CD4-positive, alpha-beta T cell treated with Interleukin-15 for 4 hours (primary cell): ENCODE data around the gene PRR35.

Experiments
- DNase-seq: peaks from one replicate; pipeline ENCODE4 v3.0.0-alpha.2; 2020; ENCODE audit warnings: low spot score

PRR35 gene

DNA sequence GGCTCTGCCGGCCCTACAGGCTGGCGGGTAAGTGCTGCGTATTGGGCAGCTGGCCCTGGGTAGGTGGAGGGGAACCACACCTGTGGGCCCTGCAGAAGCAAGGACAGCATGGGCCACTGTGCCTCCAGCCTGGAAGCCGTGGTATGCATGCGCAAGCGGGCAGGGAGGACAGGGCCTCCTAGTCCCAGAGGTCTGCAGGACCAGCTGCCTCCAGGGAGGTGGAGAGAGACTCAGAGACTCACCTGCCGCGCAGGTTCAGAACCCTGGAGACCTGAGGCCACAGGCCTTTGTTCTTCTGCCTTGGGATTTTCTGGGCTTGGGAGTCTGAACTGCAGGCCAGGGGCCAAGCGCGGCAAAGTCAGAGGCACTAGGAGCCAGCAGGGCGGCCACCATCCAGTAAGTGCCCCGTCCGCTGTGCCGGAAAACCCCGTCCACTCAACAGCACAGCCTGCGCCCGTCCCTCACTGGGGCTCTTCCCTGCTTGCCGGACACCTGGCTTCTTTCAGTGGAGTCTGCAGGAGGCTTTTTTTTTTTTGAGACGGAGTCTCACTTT lies 20.8 kb downstream of the PRR35 start:
- no peak for DNase-seq

DNA sequence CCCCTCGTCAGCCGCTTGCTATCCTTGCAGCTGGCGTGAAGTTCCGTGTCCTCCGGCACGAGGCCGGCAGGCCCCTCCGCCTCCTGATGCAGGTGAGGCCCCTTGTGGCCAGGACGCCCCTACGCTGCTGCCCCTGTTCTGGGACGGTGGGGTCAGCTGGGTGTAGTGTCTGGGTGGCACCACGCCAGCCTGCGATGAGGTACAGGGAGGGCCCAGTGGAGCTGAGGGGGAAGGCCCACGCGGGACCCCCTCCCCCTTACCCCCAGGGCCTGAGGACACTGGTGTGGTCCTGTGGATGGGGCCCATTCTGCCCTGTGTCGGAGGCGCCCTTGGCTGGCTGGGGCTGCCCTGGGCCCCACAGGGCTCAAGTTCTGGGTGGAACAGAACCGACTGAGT lies 22.0 kb downstream of the PRR35 start:
- DNase-seq = no peak

DNA sequence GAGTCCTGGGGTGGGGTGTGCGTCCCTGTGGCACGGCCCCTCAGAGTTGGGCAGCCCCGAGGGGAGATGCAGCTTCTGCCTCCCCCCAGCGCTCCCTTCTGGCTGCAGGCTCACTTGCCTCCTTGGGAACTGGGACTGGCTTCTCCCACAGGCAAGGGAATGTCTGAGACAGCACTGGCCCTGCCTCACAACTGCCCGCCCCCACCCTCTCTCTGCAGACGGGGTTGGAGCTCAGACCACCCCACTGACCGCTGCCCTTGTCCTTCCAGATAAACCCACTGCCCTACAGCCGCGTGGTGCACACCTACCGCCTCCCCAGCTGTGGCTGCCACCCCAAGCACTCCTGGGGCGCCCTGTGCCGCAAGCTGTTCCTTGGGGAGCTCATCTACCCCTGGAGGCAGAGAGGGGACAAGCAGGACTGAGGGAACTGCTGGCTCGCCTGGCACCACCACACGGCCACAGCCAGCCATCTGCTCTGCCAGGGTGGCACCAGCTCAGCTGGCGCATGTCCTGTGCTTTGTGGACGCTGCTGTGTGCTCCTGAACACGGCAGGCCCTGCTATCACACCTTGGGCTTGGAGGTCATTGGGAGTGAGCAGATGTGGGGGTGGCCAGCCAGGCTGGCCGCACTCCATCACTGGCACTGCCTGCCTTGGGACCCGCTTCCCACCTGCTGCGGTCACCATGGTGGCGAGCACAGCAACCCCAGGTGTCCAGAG lies 22.6 kb downstream of the PRR35 start:
- DNase-seq = no peak

DNA sequence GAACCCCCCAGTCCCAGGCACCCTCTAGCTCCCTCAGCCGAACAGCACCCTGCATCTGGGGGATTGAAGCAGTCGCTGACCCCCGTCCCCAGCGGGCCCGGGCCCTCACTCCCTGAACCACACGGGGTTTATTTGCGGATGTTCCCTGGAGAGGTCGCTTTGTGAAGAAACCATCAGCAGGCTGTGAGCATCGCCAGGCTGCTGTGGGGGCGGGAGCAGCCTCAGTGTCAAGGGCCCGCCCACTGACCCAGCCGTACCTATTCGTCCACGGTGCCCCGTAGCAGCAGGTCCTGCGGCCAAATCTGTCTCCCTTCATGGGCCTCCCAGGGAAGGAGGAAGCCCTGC lies 23.2 kb downstream of the PRR35 start:
- no peak for DNase-seq

DNA sequence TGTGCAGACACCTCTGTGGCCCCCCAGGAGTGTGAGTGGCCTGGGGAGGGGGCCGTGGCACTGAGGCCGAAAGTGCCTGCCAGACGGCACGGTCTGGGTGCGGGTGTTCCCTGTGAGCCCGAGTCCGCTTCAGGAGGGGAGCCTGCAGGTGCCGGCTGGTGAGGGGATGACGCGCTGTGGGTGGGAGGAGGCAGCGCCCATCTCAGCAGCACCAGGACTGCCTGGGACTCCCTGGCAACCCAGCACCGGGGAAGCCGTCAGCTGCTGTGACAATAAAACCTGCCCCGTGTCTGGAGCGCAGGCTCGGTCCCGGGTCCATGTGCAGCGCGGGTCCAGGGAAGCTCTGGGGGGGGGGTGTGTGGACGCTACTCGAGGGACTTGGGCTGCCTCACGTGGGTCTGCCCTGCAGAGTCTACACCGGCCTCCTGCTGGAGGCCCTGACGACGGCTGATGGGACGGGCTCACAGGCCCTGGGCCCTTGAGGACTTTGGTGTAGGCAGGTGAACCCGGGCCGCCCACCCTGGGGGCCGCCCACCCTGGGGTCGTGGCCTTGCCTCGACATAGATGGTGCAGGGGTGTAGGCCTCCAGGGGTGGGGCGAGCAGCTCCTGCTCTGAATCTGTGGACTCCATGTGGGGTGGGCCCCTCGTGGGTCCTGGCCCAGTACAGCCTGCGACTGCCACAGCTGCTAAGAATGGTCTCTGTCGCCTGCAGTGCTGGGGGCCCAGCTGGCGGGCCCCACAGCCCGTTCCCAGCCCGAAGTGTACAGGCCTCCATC lies 23.8 kb downstream of the PRR35 start:
- DNase-seq = no peak

DNA sequence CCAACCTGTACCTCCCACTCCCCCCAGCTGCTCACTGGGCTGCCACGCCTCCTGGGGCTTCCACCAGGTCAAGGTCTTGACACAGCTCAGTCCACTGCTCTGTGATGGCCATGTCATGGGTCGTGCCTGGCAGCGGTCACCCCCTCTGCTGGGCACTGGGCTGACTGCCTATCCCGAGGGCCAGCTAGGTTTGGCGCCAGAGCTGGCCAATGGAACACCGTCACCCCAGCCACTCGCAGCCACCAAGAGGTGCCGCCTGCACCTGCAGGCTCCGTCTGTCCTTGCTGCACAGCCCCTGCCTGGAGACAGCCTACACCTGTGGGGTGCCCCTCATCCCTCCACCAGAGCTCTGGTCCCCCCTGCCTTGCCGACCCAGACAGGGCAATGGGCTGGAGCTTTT lies 25.2 kb downstream of the PRR35 start:
- no peak for DNase-seq

DNA sequence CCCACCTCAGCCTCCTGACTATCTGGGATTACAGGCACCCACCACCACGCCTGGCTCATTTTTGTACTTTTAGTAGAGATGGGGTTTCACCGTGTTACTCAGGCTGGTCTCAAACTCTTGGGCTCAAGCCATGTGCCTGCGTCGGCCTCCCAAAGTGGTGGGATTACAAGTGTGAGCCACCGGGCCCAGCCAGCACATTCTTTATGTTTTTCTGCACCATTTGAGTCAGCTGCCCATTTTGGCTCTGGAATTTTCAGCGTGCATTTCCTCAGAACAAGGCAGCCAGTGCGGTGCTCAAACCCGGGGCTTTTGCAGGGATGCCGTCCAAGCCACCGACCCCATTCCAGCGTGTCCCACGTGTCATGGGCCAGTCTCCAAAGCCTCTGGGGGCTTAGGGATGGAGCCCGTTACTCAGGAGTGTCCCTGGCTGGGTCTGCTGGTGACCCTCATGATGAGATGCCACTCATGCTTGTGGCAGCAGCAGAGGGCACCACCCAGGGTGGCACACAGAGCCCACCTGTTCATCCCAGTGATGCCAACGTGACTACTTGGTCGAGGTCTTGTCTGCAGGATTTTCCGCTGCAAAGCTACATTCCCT lies 26.0 kb downstream of the PRR35 start:
- no peak for DNase-seq

DNA sequence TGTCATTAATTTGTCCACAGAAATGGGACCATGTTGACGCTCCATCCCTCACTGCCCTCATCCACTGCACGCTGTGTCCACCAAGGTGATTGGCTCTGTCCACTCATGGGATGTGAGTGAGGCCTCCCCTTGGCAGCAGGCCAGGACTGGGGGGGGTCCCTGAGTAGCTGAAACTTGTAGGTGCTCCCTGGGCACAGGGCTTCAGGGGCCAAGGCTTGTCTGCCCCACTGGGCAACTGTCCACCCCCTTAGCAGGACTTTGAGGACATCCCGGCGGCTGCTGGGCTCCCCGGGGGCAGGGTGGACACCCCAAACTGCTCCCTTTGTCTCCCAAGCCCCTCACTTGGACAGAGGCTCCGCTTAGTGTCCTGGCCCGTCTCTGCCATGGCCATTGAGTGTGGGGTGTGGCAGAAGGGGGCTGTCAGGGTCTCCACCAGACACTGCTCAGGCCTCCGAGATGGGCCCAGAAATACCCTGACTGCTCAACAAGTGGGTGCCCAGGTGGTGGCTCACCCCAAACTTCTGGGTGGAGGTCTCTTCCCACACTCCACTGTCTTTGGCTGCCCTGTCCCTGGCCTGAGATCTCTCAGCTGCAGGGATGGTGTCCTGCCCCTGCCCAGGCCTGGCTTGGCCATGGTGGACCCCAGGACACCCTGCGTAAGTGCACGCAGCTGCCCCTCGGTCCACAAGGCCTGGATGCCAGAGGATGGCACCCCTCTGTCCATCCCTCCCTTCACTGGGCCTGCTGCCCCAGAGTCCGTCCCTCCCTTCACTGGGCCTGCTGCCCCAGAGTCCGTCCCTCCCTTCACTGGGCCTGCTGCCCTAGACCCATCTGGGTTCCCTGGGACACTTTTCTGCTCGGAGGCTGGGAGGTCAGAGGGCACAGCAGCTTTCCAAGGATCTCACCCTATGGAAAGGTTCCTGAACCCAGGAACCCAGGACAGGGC lies 26.7 kb downstream of the PRR35 start:
- DNase-seq = no peak

DNA sequence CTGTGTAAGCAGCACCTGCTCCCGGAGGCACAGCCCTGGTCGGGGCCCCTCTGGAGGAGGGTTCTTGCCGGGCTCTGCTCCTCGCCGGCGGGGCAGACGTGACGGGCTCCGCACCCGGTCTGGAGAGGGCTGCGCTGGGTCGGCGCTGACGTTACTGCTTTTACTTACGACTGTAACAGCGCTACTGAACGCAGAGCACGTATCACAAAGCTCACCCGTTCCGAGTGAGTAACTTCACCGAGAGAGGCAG lies 28.4 kb downstream of the PRR35 start:
- DNase-seq = peak; percentile 55

DNA sequence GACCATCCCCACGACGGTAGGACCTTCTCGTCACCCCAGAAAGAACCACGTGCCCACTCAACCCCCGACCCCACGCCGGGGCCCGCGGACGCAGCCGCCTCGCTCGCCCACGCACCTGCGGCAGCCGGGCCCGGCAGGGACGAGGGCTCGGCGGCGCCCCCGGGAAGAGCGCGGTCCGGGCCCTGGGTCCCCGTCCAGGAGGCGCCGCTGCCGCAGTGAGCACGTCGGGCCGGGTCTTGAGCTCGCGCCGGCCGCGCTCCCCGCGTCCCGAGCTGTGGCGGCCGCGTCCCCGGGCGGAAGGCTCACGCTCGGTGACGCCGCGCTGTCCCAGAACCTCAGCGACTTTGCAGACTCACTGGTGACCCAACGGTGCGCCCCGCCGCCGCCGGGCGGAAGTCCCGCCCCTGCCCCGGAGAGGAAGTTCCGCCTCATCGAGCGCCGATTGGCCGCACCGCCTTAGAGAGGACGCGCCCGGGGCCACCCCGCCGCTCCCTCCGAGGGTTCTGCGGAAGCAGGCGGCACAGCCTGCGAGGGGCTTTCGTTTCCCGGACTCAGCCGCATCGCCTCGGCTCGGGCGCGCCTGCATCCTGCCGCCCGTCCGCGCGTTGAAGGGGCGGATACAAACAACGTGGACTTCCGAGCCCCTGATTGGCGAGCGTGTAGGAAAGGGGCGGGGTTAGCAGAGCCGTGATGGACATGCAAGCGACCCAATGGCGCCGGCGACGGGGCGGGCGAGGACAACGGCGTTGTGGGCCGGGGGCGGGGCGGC lies 28.9 kb downstream of the PRR35 start:
- DNase-seq = peak; percentile 98

DNA sequence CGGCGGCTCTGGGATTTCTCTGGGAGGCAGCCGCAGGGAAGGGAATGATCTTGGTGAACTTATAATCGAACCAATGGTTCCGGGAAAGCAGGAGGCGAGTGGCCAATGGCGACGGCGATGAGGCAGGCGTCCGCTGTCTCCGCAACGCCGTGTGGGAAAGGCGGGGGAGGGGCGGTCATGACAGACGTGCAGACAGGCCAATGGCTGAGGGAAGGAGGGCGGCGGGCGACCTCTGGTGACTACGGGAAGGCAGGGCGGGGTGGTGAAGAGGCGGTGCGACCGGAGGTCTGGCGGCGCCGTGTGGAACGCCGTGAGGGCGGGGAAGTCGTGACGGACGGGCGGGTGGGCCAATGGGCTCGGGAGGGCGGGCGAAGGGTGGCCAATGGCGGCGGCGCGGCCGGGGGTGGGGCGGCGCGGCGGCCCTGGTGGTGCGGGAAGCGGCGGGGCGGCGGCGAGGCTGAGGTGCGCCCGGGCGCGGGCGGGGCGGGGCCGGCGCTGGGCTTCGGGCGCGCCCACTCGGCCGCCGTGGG lies 29.5 kb downstream of the PRR35 start, which contains the start of gene RAB40C:
RAB40C (plus strand) TSS at position 409 of the 530 bp plus-strand sequence. CDS start 226 bp downstream, outside the sequence.
- peak; percentile 99 for DNase-seq

DNA sequence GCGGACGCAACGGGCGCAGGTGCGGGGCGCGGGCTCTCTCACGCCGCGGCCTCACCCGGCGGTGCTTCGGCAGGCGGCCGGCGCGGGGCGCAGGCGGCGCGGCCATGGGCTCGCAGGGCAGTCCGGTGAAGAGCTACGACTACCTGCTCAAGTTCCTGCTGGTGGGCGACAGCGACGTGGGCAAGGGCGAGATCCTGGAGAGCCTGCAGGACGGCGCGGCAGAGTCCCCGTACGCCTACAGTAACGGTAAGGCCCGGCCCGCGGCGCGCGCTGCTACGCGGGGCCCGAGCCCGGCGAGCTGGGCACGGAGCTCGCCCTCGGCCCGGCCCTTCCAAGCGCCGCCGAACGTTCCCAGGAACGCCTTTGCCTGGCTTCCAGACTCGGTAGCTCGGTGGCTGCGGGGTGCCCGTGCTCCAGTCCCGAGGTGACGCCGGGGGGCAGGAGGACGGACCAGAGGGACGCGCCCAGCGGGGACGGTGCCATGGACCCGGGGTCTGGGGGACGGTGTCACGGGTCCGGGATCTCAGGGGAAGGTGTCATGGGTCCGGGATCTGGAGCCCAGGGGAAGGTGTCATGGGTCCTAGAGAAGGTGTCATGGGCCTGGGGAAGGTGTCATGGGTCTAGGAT lies 30.1 kb downstream of the PRR35 start:
- no peak for DNase-seq

DNA sequence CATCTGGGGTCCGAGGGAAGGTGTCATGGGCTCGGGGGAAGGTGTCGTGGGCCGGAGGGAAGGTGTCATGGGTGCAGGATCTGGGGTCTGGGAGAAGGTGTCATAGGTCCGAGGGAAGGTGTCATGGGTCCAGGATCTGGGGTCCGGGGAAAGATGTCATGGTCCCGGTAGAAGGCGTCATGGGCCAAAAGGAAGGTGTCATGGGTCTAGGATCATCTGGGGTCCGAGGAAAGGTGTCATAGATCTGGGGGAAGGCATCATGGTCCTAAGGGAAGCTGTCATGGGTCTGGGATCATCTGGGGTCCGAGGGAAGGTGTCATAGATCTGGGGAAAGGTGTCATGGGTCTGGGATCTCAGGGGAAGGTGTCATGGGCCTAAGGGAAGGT lies 30.6 kb downstream of the PRR35 start:
- no peak for DNase-seq

DNA sequence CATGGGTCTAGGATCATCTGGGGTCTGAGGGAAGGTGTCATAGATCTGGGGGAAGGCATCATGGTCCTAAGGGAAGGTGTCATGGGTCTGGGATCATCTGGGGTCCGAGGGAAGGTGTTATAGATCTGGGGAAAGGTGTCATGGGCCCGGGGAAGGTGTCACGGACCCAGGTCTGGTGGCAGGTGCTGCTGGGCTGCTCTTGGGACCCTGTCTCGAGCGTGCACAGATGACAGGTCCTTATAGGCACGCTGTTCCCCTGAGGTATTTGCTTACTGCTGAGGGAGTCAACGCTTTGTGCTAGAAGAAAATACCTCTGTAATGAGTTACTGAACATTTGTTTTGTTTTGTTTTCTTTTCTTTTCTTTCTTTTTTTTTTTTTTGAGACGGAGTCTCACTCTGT lies 31.0 kb downstream of the PRR35 start:
- DNase-seq = no peak

DNA sequence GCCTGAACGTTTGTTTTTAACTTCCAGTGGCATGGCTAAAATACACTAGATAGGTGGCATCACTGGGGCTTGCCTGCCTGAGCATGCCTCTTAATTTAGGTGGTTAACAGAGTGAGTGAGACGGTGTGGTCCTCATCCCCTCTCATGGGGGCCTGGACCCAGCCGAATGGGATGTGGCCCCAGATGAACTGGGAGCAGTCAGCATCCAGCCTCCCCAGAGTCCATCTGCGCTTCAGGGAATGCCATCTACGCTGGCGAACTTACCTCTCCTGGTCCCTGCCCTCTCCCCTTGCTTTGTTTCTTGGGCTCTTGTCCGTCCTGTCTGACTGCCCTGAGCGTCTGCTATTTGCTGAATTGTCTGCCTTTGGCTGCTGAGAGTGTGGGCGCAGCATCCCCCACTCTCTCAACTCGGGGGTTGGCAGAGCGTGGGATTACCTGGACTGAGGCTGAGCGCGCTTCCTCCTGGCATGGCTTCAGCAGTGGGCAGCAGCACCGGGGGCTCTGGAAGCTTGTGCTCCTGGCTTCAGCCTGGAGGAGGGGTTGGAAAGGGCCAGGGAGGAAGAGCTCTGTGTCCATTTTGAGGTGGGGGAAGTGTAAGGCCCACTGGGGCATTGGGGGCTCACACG lies 31.8 kb downstream of the PRR35 start:
- no peak for DNase-seq

DNA sequence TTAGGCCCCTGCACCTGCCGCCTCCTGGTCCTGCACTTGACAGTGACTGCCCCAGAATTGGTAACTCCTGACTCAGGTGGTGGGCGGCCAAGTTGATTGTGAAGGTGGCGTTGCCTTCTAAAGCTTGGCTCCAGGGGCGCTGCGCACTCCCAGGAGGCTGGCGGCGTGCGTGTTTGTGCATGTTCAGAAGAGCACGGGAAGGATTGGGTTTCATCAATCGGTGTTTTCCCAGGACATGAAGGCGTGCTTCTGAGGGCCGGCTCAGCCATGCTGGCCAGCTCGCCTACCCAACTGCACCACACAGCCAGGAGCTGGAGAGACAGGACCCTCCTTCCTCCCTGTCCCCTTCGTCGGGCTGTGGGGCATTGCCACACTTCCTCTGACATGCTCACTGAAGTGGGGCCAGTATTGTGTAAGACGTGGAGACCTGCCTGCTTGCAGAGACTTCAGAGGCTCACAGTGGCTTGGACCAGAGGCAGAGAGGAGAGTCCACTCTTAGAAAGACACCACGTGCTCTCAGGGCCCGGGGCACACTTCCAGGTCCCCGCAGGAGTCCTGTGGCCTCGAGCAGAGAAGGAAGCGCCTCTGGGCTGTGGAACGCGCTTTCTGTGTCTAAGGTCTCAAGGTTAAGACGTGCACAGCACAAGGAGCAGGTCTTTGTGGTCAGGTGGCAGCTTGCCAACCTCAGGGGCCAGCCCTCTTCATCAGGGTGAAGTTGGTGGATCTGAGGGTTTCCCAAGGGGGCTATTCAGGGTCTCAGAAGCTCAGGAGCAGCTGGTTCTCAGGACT lies 32.5 kb downstream of the PRR35 start:
- no peak for DNase-seq

DNA sequence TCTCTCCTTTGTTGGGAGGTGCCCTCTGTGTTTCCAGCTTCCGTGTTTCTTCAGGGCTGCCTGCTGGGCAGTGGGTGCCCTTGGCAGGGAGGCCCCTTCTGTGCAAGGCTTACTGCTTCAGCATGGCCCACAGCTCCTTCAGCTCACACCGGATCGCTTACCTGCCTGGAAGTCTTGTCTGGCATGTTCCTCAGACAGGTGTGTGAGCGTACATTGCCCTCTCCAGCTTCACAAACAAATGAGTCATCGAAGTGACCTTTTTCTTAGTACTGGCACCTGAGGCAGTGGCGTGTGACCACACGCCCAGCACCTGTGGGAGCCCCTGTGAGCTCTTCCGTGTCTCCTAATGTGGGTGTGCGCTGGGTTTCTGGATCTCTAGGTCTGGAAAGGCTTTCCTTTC lies 33.2 kb downstream of the PRR35 start:
- no peak for DNase-seq

DNA sequence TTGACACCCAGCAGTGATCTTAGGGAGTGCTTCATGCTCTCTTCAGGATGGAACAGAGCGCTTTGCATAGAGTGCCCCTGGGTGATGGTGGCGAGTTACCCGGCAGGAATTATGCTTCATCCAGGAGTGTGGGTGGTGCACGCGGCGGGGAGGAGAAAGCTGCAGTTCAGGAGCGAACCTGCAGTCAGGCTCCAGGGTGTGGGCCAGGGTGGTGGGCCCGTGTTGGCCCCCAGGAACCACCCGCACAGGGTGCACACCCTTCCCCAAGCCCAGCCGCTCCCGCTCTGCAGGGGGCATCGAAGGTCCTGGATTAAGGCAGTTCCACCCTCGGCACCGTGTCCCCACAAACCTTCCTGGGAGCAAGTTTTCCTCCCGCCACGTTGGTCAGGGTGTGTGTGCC lies 33.6 kb downstream of the PRR35 start:
- no peak for DNase-seq

DNA sequence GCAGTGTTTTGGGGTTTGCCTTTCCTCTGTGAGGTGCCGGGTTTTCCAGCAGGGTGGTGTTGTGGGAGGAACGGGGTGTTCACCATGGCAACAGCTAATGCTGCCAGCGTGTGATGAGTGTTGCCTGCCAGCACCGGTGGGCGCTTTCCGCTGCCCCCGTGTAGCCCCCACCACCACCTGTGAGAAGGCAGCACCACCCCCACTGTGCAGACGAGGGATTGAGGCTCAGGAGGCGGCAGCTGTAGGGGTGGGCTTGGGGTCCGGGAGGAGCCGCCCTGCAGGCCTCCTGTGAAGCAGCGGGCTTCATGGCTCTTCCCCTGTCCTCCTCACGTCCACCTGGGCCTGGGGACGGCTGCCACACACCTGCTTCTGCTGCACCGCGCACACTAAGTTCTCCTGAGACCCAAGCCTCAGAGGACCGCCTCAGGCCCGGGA lies 34.9 kb downstream of the PRR35 start:
- no peak for DNase-seq
